ENCODE data around the gene TYROBP.
"Not testable (repeated sequence)": the region's sequence is repeated elsewhere in the genome, so short reads cannot be mapped to it uniquely, and the experiment has no call there.

The TYROBP gene

GRCh38 chr19:35870798-35871197 lies 37.3 kb downstream of the TYROBP start:
- no peak overlapping the region for H3K4me2 ChIP-seq (ENCODE audit: low read length)
- TF ChIP-seq EZH2 (IDR thresholded peaks at IDR 0.05; ENCODE audit: borderline replicate concordance, low read length) (no peak), CTCF (IDR thresholded peaks at IDR 0.05; ENCODE audit: low read length) (no peak)
- no peaks in the 10 kb centered on the region for H3K79me2 ChIP-seq (ENCODE audit: insufficient read depth, low read length)
- no peak overlapping the region for H3K4me3 ChIP-seq (ENCODE audit: low read depth, low read length, poor library complexity, severe bottlenecking)
- no peaks in the 10 kb centered on the region for H4K20me1 ChIP-seq (ENCODE audit: insufficient read depth, low read length)
- H3K27ac ChIP-seq (ENCODE audit: low read depth, low read length, poor library complexity, severe bottlenecking): no peak overlapping the region
- H3F3A ChIP-seq (ENCODE audit: insufficient read depth, low read length): no peaks in the 10 kb centered on the region
- no peak overlapping the region for H2AFZ ChIP-seq (ENCODE audit: low read length)
- no peaks in the 10 kb centered on the region for H3K9me2 ChIP-seq (ENCODE audit: low read depth, low read length)
- H3K9me3 ChIP-seq (ENCODE audit: low read length): no peaks in the 10 kb centered on the region
- no peak overlapping the region for H3K9ac ChIP-seq (ENCODE audit: low read length)
- H3K36me3 ChIP-seq (ENCODE audit: insufficient read depth, low read length): no peaks in the 10 kb centered on the region
- H3K27me3 ChIP-seq (ENCODE audit: insufficient read depth, low read length): peaks cover 4% of the 10 kb centered on the region; the same call in 1 of the 2 replicates
- peaks cover 18% of the 10 kb centered on the region for H3K4me1 ChIP-seq (ENCODE audit: insufficient read depth, low read length, severe bottlenecking)

DNA sequence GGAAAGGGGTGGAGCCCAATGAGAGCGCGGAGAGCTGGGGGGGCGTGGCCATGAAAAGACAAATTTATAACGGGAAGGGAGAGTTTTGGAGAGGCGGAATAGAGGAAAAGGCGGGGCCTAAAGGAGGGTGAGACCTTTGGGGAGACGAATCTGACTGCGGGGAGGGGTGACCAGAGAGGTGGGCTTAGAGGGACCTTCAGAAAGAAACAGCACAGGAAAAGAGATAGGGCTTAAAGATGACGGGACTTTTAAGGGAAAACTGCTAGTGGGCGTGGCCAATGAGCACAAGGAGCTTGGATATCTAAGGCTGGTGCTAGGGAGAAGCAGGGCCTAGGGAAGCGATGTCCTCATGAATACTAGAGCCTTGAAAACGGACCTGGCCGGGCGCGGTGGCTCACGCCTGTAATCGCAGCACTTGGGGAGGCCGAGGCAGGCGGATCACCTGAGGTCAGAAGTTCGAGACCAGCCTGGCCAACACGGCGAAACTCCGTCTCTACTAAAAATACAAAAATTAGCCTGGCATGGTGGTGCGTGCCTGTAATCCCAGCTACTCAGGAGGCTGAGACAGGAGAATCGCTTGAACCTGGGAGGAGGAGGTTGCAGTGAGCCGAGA lies 37.9 kb downstream of the TYROBP start:
- H3K9ac ChIP-seq (ENCODE audit: low read length); H3K36me3 ChIP-seq (ENCODE audit: insufficient read depth, low read length); H3F3A ChIP-seq (ENCODE audit: insufficient read depth, low read length); H3K79me2 ChIP-seq (ENCODE audit: insufficient read depth, low read length); H4K20me1 ChIP-seq (ENCODE audit: insufficient read depth, low read length); H3K9me2 ChIP-seq (ENCODE audit: low read depth, low read length); H2AFZ ChIP-seq (ENCODE audit: low read length); H3K27ac ChIP-seq (ENCODE audit: low read depth, low read length, poor library complexity, severe bottlenecking); H3K27me3 ChIP-seq (ENCODE audit: insufficient read depth, low read length); H3K9me3 ChIP-seq (ENCODE audit: low read length): not testable (repeated sequence)
- peak overlapping the region; percentile 52 for H3K4me2 ChIP-seq (ENCODE audit: low read length)
- peaks cover 18% of the 10 kb centered on the region for H3K4me1 ChIP-seq (ENCODE audit: insufficient read depth, low read length, severe bottlenecking)
- peak overlapping the region; percentile 44 for H3K4me3 ChIP-seq (ENCODE audit: low read depth, low read length, poor library complexity, severe bottlenecking)

- no peaks in the 10 kb centered on the region for H3K79me2 ChIP-seq (ENCODE audit: insufficient read depth, low read length)
- peaks cover 18% of the 10 kb centered on the region for H3K4me1 ChIP-seq (ENCODE audit: insufficient read depth, low read length, severe bottlenecking)
- H3K27ac ChIP-seq (ENCODE audit: low read depth, low read length, poor library complexity, severe bottlenecking): no peak overlapping the region
- no peaks in the 10 kb centered on the region for H3F3A ChIP-seq (ENCODE audit: insufficient read depth, low read length)
- no peaks in the 10 kb centered on the region for H3K9me2 ChIP-seq (ENCODE audit: low read depth, low read length)
- H4K20me1 ChIP-seq (ENCODE audit: insufficient read depth, low read length): no peaks in the 10 kb centered on the region
- H3K27me3 ChIP-seq (ENCODE audit: insufficient read depth, low read length): peaks cover 4% of the 10 kb centered on the region; the same call in 1 of the 2 replicates
- peak overlapping the region; percentile 52 for H3K4me2 ChIP-seq (ENCODE audit: low read length)
- H3K9me3 ChIP-seq (ENCODE audit: low read length): no peaks in the 10 kb centered on the region
- H3K9ac ChIP-seq (ENCODE audit: low read length): no peak overlapping the region
- H3K36me3 ChIP-seq (ENCODE audit: insufficient read depth, low read length): no peaks in the 10 kb centered on the region
- TF ChIP-seq EZH2 (IDR thresholded peaks at IDR 0.05; ENCODE audit: borderline replicate concordance, low read length): no peak
- no peak for TF ChIP-seq CTCF (IDR thresholded peaks at IDR 0.05; ENCODE audit: low read length)
- peak overlapping the region; percentile 44 for H3K4me3 ChIP-seq (ENCODE audit: low read depth, low read length, poor library complexity, severe bottlenecking)
- H2AFZ ChIP-seq (ENCODE audit: low read length): no peak overlapping the region
These were observed 38.6 kb downstream of the TYROBP start for GRCh38 chr19:35869327-35870123.

Measured in OCI-LY1 (cell line).